GM20431 (cell line): Measurements from ENCODE around the gene WRAP53.

Experiments used
- in situ Hi-C: fragments of 300-500 bp; cut with MseI, MboI; formaldehyde crosslinking; loops from one replicate; pipeline ENCODE4 v1.15.0; 2020; ENCODE audit warnings: low sequenced_read_pairs; ENCODE audit not compliant: unreplicated experiment

WRAP53 gene

DNA sequence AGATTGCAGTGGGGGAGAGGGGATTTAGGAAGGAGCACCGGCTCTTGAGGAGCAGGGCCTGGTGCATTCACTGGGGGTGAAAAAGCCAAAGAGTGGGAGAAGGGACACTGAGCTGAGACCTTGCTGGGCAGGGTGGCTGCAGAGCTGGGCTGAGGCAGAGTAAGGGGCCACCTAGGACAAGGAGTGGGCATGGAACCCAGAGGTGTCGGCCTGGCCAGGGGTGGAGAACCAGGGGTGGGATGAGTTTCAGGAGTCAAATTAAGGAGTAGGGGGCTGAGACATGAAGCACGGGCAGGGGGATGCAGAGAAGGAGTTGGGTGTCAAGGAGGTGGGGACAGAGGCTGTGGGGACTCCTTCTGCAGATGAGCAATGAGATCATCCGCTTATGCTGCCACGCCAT, 49.3 kb downstream of the WRAP53 start:
- in situ Hi-C loops: loop anchor here (25.0 kb wide), 1 partner anchor 250 kb away; no protein-coding TSS in a partner anchor

DNA sequence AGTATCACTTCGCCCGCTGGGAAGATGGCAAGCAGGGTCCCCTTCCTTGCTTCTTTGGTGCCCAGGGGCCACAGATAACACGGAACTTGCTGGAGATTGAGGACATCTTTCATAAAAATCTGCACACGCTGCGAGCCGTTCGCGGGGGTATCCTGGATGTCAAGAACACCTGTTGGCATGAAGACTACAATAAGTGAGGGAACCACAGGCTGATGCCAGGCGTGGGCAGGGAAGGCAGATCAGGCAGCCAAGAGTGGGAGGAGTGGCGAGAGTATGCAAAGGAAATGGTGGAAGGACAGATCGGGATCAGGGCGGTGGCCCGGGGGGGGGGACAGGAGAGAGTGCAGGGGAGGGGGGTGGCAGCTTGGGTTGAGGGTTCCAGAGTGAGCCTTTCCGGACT, 51.5 kb downstream of the WRAP53 start:
- in situ Hi-C loops: loop anchor here (25.0 kb wide), 1 partner anchor 248 kb away; no protein-coding TSS in a partner anchor

DNA sequence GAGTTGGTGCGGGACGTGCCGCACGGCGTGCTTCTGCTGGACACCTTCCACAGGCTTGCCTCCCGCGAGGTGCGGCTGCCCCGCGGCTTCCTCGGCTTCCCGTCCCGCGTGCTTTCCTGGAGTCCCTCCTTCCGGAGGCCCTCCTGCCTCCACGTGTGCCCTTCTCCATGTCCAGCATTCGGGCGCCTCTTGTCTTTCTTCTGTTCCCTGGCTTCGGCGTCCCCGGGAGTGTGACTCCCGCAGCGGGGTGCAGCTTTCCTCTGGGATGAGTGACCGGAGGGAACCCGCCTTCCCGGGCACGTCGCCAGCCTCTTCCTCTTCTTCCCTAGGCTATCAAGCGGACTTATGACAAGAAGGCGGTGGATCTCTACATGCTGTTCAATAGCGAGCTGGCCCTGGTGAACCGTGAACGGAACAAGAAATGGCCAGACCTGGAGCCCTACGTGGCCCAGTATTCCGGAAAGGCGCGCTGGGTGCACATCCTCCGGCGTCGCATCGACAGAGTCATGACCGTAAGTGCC, 52.3 kb downstream of the WRAP53 start:
- in situ Hi-C loops: loop anchor here (25.0 kb wide), 1 partner anchor 247 kb away; no protein-coding TSS in a partner anchor

DNA sequence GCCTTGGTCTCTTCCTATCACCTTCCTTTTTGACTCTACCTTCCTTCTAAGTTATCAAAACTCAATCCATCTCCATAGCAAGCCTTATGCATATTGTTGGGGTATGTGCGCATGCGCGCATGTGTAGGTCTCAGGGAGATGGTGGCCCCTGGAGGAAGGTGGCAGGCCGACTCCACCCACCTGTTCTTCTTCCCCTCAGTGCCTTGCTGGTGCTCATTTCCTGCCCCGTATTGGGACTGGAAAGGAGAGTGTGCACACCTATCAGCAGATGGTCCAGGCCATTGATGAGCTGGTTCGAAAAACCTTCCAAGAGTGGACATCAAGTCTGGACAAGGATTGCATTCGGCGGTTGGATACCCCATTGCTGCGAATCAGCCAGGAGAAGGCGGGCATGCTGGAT, 54.5 kb downstream of the WRAP53 start:
- in situ Hi-C loops: loop anchor here (25.0 kb wide), 1 partner anchor 245 kb away; no protein-coding TSS in a partner anchor

DNA sequence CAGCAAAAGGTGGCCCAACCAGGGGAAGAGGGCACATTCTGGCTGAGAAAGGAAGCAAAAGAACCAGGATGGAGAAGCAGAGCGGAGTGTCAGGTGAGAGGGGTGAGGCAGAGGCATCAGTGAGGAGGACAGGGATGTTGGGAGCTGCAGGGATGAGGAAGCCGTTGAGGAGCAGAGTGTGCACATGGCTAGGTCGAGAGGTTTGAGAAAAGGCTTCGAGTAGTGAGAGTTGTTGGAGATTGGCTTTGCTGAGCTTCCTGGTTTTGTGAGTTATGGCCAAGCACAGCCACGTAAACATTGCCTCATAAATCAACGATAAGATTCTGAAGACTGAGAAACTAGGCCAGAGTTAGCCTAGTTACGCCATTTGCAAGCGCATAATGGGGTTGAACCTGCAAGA, 56.1 kb downstream of the WRAP53 start:
- in situ Hi-C loops: loop anchor here (25.0 kb wide), 1 partner anchor 243 kb away; no protein-coding TSS in a partner anchor

DNA sequence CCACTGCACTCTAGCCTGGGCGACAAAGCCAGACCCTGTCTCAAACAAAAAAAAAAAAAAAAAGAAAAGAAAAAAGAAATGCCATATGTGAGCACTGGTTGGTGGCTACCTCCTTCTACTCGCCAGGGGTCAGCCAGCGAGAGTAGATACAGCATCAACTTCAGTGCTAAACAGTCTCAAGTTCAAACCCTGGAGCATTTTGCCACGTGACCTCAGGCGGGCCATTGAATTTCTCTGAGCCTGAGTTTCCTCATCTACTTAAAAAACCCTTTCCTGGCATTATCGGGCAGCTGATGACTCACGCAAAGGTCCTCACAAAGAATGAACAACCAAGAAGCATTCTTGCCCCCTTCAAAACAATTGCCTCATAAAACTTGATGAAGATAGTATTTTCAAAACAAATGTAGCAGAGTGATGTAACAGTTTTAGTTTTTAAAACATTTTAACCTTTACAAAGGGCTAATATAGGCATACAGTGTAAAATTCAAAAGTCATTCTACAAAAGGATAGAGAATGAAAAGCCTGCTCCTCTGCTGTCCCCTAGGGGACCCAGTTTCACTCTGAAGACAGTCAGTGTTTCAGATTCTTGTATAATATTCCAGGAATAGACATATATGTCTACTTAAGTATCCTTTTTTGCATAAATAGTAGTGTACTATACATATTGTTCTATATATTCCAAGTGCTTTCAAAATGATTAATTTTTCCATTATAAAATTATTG, 57.6 kb downstream of the WRAP53 start:
- in situ Hi-C loops: loop anchor here (25.0 kb wide), 1 partner anchor 241 kb away; no protein-coding TSS in a partner anchor

DNA sequence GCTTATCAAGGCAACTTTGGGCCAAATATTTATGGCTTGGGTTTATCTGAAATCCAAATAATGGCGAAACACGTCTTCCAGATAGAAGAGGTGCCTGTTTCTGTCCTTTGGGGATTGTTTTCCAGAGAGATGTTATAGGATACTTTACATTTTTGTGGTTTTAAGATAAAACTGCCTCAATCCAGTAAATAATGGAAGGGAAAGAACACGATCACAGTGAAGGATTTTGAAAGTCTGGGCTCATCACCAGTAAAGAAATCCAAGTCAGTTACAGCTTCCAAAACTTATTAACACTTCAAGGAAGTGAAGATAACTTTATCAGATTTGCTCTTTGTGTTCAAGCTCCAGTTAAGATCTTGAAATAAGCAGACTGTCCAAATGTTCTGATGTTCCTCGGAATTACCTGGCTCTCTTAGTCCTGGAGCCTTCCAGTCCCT, 59.4 kb downstream of the WRAP53 start:
- in situ Hi-C loops: loop anchor here (25.0 kb wide), 1 partner anchor 240 kb away; no protein-coding TSS in a partner anchor

DNA sequence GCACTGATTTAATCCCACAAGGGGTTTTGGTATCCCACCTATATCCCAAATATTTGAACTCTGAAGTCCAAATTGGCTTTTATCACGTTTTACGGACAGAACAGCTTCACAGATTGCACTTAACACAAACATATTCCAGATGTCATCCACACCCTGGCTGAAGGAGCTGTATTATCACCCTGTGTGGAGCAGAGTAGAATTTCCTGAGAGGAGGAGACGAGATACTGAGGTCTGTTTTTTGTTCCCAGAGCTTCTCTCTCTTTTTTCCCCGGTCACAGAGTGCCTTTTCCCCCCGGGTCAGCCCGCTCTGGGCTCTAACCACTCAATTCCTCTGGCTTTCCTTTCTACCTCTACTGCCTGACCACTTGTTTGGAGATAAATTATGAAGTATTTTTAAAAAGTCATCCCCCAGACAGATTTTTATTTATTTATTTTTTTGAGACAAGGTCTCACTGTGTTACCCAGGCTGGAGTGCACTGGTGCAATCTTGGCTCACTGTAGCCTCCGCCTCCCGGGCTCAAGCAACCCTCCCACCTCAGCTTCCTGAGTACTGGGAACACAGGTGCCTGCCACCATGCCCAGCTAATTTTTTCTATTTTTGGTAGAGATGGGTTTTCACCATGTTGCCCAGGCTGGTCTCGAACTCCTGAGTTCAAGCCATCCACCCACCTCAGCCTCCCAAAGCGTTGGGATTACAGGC, 59.9 kb downstream of the WRAP53 start:
- in situ Hi-C loops: loop anchor here (25.0 kb wide), 1 partner anchor 239 kb away; no protein-coding TSS in a partner anchor

DNA sequence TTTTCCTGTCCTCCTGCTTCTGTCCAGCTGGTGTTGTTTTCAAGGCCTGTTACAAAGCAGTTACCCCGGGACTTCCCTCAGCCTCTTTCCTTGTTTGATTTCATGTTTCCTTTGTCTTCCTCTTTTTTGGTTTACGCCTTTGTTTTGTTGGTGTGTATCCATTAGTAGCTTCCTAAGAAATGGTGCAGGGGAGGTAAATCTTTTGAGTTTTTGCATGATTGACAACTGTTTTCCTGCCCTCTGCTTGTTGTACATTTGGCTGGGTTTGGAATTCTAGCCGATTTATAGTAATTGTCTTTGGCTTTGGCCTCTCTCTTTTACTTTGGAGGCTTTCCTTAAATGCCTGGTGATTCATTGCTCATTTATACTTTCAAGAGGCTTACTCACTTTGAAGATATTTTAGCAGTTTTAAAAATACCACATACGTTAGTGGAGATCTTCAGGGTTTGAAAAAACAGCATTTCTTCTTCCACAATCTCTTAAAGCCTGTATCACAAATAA, 62.1 kb downstream of the WRAP53 start:
- in situ Hi-C loops: loop anchor here (5.0 kb wide), 1 partner anchor 52 kb away; no protein-coding TSS in a partner anchor
